ENCODE measurements around the gene RNF138. TPM values are rescaled to one million over a fixed set of nuclear protein-coding genes. Genes with fewer than 3 reads are reported as not detected.

Gene RNF138
- total and polyA plus RNA-seq, 10 of the 15 experiments (the other 5 are each of a cell fraction or from before 2014, with no cell fraction given): 24.2 to 75.2 (median 40.1) TPM

- H3K4me2 ChIP-seq (ENCODE audit: control insufficient read depth, insufficient read depth): peak overlapping the region; percentile 2; the same call in 1 of the 2 replicates
- no TSS peak for BruUV-seq (replicated peaks)
- CTCF ChIA-PET: interaction anchor here (1.3 kb wide), 1 partner anchor 11 kb away, joined by 3 read pairs; no protein-coding TSS in a partner anchor
- H2AFZ ChIP-seq (ENCODE audit: control insufficient read depth, low read depth, low read length): no peak overlapping the region
- H3K27me3 ChIP-seq (replicated peaks in 1 of 2; ENCODE audit: control insufficient read depth in 2 of 2, insufficient read depth in 2 of 2, low read length in 1 of 2): no peaks in the 10 kb centered on the region
- H3K9me3 ChIP-seq (replicated peaks; ENCODE audit: control insufficient read depth, insufficient read depth, low read length): no peaks in the 10 kb centered on the region; the same call in 1 of the 3 replicates
- WGBS (ENCODE audit: insufficient coverage, insufficient replicate concordance, low lambda C conversion rate, missing lambda C conversion rate): 52% methylated on average over 2 of the region's 2 CpGs
- TF ChIP-seq KAT2A (conservative IDR thresholded peaks at IDR 0.05; ENCODE audit: control insufficient read depth, low read depth, low read length): no peak
- TF ChIP-seq CREB1 (IDR thresholded peaks at IDR 0.05; ENCODE audit: low read depth): no peak
- no peak for TF ChIP-seq ZBTB40 (IDR thresholded peaks at IDR 0.05; ENCODE audit: borderline replicate concordance)
- TF ChIP-seq SUPT20H (IDR thresholded peaks at IDR 0.05; ENCODE audit: borderline replicate concordance, control insufficient read depth, low read depth, low read length): no peak
- no peak for TF ChIP-seq SRF (IDR thresholded peaks at IDR 0.05; ENCODE audit: low read depth in 2 of 2, low read length in 2 of 2)
- no peak for TF ChIP-seq SMC3 (IDR thresholded peaks at IDR 0.05; ENCODE audit: borderline replicate concordance, low read length)
- no peak for TF ChIP-seq NRF1 (conservative IDR thresholded peaks at IDR 0.05; ENCODE audit: low read depth, low read length)
- TF ChIP-seq BHLHE40 (IDR thresholded peaks at IDR 0.05; ENCODE audit: borderline replicate concordance in 1 of 2, low read depth in 2 of 2, low read length in 1 of 2): no peak
- no peak for TF ChIP-seq WRNIP1 (IDR thresholded peaks at IDR 0.05; ENCODE audit: borderline replicate concordance, low read depth, low read length)
- TF ChIP-seq, protein P1, sequence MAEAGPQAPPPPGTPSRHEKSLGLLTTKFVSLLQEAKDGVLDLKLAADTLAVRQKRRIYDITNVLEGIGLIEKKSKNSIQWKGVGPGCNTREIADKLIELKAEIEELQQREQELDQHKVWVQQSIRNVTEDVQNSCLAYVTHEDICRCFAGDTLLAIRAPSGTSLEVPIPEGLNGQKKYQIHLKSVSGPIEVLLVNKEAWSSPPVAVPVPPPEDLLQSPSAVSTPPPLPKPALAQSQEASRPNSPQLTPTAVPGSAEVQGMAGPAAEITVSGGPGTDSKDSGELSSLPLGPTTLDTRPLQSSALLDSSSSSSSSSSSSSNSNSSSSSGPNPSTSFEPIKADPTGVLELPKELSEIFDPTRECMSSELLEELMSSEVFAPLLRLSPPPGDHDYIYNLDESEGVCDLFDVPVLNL (IDR thresholded peaks at IDR 0.05; ENCODE audit: low read depth, low read length): no peak
- TF ChIP-seq NR2F1 (conservative IDR thresholded peaks at IDR 0.05): no peak
- no peaks in the 10 kb centered on the region for H4K20me1 ChIP-seq (ENCODE audit: control insufficient read depth, insufficient read depth)
- peaks cover 87% of the 10 kb centered on the region for H3K79me2 ChIP-seq (ENCODE audit: control insufficient read depth, insufficient read depth, low read length)
- intact Hi-C loops (cut with micrococcal nuclease; ENCODE audit: unreplicated experiment): no loop called here
- H3K4me3 ChIP-seq: peak overlapping the region; percentile 30; the same call in 1 of the 2 replicates
- no peak overlapping the region for H3K9ac ChIP-seq (ENCODE audit: control insufficient read depth, insufficient read depth, low read length)
- ATAC-seq (no peak), FAIRE-seq (no peak), DNase-seq (ENCODE audit: low read depth, low spot score) (no peak)
- no peak overlapping the region for H3K27ac ChIP-seq (ENCODE audit: control insufficient read depth, insufficient read depth)
- H3K36me3 ChIP-seq (ENCODE audit: control insufficient read depth in 2 of 2, insufficient read depth in 2 of 2, low read length in 1 of 2): peaks cover 0 to 6% of the 10 kb centered on the region in 2 experiments; a peak in 1 of 4 replicates
- in situ Hi-C loops (cut with MboI): no loop called here
- no peaks in the 10 kb centered on the region; the same call in 1 of the 2 replicates for H3K4me1 ChIP-seq (ENCODE audit: control insufficient read depth, insufficient read depth, low read length)
- POLR2A ChIA-PET: interaction anchor here (1.4 kb wide), 1 partner anchor 9 kb away, joined by 4 read pairs; no protein-coding TSS in a partner anchor
- SMC1A ChIA-PET (ENCODE audit: uncharacterized antibody, unreplicated experiment): interaction anchor here (1.2 to 1.7 kb wide), 2 partner anchors 8 to 16 kb away, joined by 3 to 10 read pairs; no protein-coding TSS in a partner anchor
- RAD21 ChIA-PET (ENCODE audit: unreplicated experiment): no interaction called here
Measured at GRCh38 chr18:32096946-32097345, 5.3 kb downstream of the RNF138 start.
